Peyer's patch (tissue), 4 donors: Measurements from ENCODE around the gene DDX27.

ENCODE experiments used
- POLR2A ChIP-seq, 2 donors: fragments of 450-650 bp; IDR thresholded peaks; one replicate each; pipeline ENCODE4 v1.5.1; 2017; ENCODE audit warnings: antibody characterized with exemption in 2 of 2, mild to moderate bottlenecking in 2 of 2, moderate library complexity in 2 of 2
- TF ChIP-seq, protein P1 (sequence below), 6 experiments: fragments of 450-650 bp in 4 of 6; fragments of 200-600 bp in 2 of 6; sonication (generic) in 1 of 6; IDR thresholded peaks; one replicate each; pipeline ENCODE4 v1.5.1; 2017 to 2019; ENCODE audit warnings: antibody characterized with exemption in 6 of 6, mild to moderate bottlenecking in 3 of 6, moderate library complexity in 1 of 6

DNA sequence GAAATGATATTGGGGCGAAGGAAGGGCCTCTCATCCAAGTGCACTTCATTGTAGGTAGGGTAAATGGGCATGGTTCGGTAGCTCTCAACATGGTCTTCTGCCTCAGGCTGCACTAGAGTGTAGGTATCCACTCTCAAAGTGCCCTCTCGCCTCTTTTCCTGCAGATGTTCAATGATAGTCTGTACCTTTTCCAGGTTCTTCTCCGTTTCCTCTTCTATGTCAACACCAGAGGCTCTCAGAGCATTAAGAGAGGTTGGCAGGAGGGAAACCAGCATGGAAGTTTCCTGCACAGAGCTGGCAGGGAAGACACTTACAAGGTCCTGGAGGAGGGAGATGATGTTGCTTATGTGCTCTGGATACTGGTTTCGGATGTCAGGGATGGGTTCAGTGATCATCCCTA, 51.5 kb downstream of the DDX27 start:
- TF ChIP-seq, protein P1, sequence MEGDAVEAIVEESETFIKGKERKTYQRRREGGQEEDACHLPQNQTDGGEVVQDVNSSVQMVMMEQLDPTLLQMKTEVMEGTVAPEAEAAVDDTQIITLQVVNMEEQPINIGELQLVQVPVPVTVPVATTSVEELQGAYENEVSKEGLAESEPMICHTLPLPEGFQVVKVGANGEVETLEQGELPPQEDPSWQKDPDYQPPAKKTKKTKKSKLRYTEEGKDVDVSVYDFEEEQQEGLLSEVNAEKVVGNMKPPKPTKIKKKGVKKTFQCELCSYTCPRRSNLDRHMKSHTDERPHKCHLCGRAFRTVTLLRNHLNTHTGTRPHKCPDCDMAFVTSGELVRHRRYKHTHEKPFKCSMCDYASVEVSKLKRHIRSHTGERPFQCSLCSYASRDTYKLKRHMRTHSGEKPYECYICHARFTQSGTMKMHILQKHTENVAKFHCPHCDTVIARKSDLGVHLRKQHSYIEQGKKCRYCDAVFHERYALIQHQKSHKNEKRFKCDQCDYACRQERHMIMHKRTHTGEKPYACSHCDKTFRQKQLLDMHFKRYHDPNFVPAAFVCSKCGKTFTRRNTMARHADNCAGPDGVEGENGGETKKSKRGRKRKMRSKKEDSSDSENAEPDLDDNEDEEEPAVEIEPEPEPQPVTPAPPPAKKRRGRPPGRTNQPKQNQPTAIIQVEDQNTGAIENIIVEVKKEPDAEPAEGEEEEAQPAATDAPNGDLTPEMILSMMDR (IDR thresholded peaks at IDR 0.05), result no peak
- TF ChIP-seq POLR2A (IDR thresholded peaks at IDR 0.05), result no peak
